Retinal pigment epithelial cell (primary cell): ENCODE measurements around the gene TREH.

Source experiments
- DNase-seq: peaks from one replicate; pipeline ENCODE4 v3.0.0-alpha.2; 2010; ENCODE audit warnings: low read depth
- H3K4me3 ChIP-seq: 2 replicates; pipeline ENCODE4 v1.5.1; 2011; ENCODE audit warnings: mild to moderate bottlenecking, low read length, control low read depth, moderate library complexity
- CTCF ChIP-seq: conservative IDR thresholded peaks from 2 replicates; pipeline ENCODE4 v1.5.1; 2011; ENCODE audit warnings: low read depth, low read length, control low read depth, inconsistent platforms

The TREH gene

GRCh38 chr11:118627566-118627965 is 51.9 kb downstream of the TREH start:
- no peak for TF ChIP-seq CTCF
- DNase-seq = no peak
- no peak overlapping the region for H3K4me3 ChIP-seq

GRCh38 chr11:118625976-118626375 is 53.5 kb downstream of the TREH start:
- no peak for DNase-seq
- TF ChIP-seq CTCF = no peak
- no peak overlapping the region for H3K4me3 ChIP-seq

- DNase-seq = no peak
- no peak for TF ChIP-seq CTCF
- no peak overlapping the region for H3K4me3 ChIP-seq
Observed at GRCh38 chr11:118625036-118625690, 54.3 kb downstream of the TREH start.

- no peak for DNase-seq
- no peak for TF ChIP-seq CTCF
Observed at GRCh38 chr11:118623269-118623655, 56.2 kb downstream of the TREH start.

GRCh38 chr11:118622376-118623268 is 56.8 kb downstream of the TREH start:
- peak; percentile 69 for DNase-seq
- peak overlapping the region; percentile 80 for H3K4me3 ChIP-seq
- no peak for TF ChIP-seq CTCF

More at GRCh38 chr11:118623269-118623655, 56.2 kb downstream of the TREH start:
- H3K4me3 ChIP-seq = peak overlapping the region; percentile 80

DNA sequence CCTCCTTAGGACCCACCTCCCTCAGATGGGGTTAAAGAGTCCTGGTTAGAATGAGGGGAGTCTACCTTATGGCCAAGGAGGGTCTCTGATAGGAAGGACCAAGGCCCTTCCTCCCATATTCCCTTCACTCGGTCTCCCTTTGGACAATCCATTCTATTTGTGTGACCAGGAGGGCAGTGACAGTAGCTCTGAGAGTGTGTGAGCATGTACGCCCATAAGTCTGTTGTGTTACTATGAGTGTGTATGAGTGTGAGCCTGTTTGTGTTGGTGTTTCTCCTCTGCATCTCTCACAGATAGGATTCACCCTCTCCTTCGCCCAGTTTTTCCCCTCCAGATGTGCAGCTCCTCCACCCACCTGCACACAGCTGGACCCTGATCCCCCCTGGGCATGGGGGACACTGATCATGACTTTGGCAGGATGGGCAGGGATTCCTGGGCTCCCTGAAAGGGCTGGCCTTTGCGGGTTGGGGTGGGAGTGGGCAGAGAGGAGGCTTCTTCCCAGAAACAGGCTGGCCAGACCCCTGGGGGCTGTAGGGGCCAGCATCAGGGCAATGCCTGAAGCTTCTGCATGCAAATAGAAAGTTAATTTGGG is 57.6 kb downstream of the TREH start:
- H3K4me3 ChIP-seq = peak overlapping the region; percentile 80
- no peak for DNase-seq
- TF ChIP-seq CTCF = no peak
